Measurements from ENCODE around the gene PNPLA6. TPM values are rescaled to one million over a fixed set of nuclear protein-coding genes. Genes with fewer than 3 reads are reported as not detected.
"Not testable (repeated sequence)": the region's sequence is repeated elsewhere in the genome, so short reads cannot be mapped to it uniquely, and the experiment has no call there.

The PNPLA6 gene
- total RNA-seq, 1 donor from 2014 or later, result 63.7 TPM

- DNase-seq (ENCODE audit: low read depth in 2 of 2), result no peak
Measured at GRCh38 chr19:7529610-7530490, 5.7 kb upstream of the PNPLA6 start.

- DNase-seq (ENCODE audit: low read depth in 2 of 2), result peak in 1 of 2 donors; percentile 30
Measured at GRCh38 chr19:7533281-7533885, 2.1 kb upstream of the PNPLA6 start.

DNA sequence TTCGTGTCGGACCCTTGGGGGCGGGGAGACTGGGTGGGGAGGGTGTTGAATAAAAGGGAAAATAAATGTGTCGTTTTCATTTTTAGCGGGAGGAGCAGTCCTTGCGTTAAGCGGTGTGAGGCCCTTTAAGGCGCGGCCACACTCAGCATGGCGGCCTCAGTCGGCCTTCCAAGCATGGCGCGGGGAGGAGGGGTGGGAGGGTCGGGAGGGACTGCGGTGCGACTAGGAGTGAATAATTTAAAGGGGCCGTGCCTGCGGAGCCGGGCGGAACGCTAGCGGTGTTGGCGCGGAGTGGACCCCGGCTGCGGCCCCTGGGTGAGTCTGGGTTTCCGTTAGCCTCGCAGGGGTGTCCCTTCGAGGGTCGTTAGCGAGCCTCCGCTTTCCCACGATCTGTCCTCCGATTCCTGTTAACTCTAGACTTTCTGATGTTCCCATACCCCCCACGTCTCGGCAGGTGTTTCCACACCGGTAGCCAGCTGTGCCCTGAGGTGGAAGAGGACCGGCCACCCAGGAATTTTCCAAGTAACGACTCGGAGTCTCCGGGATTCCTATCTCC is 1.5 kb upstream of the PNPLA6 start:
- peak; percentile 71 to 89 for DNase-seq (ENCODE audit: low read depth in 2 of 2)

- DNase-seq (ENCODE audit: low read depth in 2 of 2), result peak; percentile 55 to 94
Measured at GRCh38 chr19:7534531-7535046, 928 bp upstream of the PNPLA6 start.

- no peak for DNase-seq (ENCODE audit: low read depth in 2 of 2)
Measured at GRCh38 chr19:7535998-7536695, 630 bp downstream of the PNPLA6 start.

DNA sequence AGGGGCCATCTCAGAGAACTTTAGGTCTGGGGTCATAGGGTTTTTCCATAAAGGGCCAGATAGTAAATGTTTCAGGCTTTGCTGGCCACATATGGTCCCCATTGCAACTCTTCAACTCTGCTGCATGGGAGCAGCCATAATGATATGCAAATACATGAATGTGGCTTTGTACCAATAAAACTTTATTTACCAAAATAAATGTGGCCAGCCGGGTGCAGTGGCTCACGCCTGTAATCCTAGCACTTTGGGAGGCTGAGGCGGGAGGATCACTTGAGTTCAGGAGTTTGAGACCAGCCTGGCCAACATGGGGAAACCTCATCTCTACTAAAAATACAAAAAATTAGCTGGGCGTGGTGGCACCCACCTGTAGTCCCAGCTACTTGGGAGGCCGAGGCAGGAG is 3.5 kb downstream of the PNPLA6 start:
- not testable (repeated sequence) for DNase-seq (ENCODE audit: low read depth in 2 of 2)

DNA sequence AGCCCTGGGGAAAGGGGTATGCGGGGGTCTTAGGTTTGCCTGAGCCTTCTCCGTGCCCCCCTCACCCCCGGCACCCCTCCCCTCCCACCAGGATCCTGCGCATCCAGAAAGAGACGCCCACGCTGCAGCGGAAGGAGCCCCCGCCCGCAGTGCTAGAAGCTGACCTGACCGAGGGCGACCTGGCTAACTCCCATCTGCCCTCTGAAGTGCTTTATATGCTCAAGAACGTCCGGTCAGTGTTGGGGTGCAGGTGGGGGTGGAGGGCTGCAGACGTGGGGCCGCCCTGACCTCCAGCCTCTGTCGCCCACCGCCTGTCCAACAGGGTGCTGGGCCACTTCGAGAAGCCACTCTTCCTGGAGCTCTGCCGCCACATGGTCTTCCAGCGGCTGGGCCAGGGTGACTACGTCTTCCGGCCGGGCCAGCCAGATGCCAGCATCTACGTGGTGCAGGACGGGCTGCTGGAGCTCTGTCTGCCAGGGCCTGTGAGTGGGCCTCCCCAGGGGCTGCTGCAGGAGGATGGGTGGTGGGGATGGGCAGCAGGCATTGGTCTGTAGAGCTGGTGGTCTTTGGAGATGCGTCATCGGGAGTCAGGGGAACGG is 4.4 kb downstream of the PNPLA6 start:
- DNase-seq (ENCODE audit: low read depth in 2 of 2), result no peak

GRCh38 chr19:7540761-7541474 is 5.4 kb downstream of the PNPLA6 start:
- DNase-seq (ENCODE audit: low read depth in 2 of 2), result peak in 1 of 2 donors; percentile 38

DNA sequence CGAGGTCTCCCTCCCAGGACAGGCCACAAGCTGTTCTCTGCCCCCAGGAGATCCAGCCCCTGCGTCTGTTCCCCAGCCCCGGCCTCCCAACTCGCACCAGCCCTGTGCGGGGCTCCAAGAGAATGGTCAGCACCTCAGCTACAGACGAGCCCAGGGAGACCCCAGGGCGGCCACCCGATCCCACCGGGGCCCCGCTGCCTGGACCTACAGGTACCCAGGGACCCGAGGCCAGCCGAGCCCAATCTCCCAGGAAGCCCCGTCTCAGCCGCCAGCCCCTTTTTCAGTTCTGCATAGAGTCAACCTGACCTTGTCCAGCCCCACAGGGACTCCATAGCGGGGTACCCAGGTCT is 5.9 kb downstream of the PNPLA6 start:
- DNase-seq (ENCODE audit: low read depth in 2 of 2), result no peak

DNA sequence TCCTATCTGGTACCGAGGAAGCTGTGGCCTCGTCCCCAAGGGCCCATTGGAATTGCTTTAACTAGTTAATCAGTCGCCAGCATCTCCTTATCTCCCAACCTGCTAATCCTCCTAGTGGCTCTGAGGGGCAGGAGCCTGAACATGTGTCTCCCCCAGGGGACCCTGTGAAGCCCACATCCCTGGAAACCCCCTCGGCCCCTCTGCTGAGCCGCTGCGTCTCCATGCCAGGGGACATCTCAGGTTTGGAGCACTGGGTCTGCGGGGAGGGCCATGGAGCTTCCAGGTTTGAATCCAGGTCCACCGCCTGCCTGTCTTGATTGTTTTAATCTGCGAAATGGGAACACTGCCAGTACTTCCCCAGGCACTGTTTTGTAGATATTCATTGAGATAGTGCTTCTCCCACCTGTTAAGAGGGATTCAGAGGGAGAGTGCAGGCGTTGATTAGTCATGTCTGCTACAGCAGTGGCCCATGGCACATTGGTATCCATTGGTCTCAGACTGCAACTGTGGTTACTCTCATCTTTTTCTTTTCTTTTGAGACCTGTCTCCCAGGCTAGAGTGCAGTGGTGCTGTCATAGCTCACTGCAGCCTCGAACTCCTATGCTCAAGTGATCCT is 6.4 kb downstream of the PNPLA6 start:
- no peak for DNase-seq (ENCODE audit: low read depth in 2 of 2)

GRCh38 chr19:7542556-7543348 is 7.2 kb downstream of the PNPLA6 start:
- DNase-seq (ENCODE audit: low read depth in 2 of 2), result no peak

DNA sequence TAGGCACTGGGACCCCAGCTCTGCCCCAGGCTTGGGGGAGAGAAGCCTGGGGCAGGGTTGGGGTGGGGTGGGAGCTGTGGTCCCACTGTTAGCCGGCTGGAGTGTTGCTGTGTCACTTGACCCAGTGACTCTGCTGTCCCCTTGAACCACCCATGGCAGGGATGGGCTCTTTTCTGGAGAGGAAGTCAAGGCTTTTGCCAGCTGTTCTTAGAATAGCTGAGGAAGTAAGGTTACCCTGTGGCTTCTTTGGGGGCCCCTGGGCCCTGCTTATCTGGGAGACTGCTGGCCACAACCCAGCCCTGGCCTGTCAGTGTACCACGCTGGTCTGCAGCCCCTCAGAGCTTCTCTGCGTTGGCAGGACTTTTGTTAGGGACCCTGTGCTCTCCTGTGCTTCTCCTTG is 9.1 kb downstream of the PNPLA6 start:
- no peak for DNase-seq (ENCODE audit: low read depth in 2 of 2)

GRCh38 chr19:7545300-7545699 is 9.8 kb downstream of the PNPLA6 start:
- DNase-seq (ENCODE audit: low read depth in 2 of 2), result no peak

DNA sequence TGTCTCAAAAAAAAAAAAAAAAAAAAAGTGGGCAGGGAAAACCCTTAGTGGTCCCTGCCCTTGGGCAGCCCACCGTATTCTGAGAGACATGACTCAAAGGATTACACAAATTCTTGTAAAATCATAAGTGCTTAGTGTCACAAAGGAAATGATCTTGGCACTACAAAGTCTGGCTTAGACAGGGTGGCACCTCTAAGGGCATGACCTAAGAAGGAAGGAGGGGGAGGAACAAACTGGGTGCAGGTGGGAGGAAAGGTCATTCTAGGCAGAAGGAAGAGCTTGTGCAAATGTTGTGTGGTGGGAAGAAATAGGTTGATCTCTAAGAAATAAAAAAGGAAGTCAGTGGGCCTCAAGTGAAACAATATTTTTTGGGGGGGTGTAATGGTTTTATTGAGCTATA is 10.4 kb downstream of the PNPLA6 start:
- DNase-seq (ENCODE audit: low read depth in 2 of 2), result no peak

DNA sequence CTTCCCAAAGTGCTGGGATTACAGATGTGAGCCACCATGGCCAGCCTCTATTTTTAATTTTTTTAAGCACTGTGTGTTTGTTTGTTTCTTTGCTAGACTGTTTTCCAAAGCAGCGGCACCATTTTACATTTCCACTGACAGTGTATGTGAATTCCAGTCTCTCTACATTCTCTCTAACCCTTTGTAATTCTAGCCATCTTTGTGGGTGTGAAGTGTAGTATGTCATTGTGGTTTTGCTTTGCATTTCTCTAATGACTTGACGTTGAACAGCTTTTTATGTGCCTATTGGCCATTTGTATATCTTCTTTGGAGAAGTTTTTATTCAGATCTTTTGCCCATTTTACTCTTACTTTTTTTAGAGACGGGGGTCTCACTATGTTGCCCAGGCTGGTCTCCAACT is 11.6 kb downstream of the PNPLA6 start:
- DNase-seq (ENCODE audit: low read depth in 2 of 2), result no peak

DNA sequence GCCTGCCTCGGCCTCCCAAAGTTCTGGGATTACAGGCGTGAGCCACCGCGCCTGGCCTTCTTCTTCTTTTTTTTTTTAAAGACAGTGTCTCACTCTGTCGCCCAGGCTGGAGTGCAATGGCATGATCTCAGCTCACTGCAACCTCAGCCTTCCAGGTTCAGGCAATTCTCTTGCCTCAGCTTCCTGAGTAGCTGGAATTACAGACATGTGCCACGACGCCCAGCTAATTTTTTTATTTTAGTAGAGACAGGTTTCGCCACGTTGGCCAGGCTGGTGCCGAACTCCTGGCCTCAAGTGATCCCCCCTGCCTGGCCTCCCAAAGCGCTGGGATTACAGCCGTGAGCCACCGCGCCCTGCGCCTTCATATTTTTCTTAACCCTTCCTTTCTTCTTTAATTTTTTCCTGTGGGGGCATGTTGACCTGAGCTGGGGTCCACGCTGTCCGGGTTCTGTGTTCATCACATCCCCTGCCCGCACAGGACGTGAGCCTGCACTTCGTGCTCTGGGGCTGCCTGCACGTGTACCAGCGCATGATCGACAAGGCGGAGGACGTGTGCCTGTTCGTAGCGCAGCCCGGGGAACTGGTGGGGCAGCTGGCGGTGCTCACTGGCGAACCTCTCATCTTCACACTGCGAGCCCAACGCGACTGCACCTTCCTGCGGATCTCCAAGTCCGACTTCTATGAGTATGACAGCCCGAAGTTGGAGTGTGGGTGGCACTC is 14.1 kb downstream of the PNPLA6 start:
- no peak for DNase-seq (ENCODE audit: low read depth in 2 of 2)

- DNase-seq (ENCODE audit: low read depth in 2 of 2), result no peak
Measured at GRCh38 chr19:7550169-7550770, 14.8 kb downstream of the PNPLA6 start.

- peak in 1 of 2 donors; percentile 39 for DNase-seq (ENCODE audit: low read depth in 2 of 2)
Measured at GRCh38 chr19:7550987-7551761, 15.7 kb downstream of the PNPLA6 start.
